ENCODE measurements around the gene ARHGEF12. TPM values are rescaled to one million over a fixed set of nuclear protein-coding genes. Genes with fewer than 3 reads are reported as not detected.
A peak's percentile ranks its signal among the peaks of the same experiment; 100 is the strongest.

Gene ARHGEF12
- total and polyA plus RNA-seq, 10 of the 15 experiments (the other 5 are each of a cell fraction or from before 2014, with no cell fraction given), result 2.7 to 40.8 (median 20.9) TPM

DNA sequence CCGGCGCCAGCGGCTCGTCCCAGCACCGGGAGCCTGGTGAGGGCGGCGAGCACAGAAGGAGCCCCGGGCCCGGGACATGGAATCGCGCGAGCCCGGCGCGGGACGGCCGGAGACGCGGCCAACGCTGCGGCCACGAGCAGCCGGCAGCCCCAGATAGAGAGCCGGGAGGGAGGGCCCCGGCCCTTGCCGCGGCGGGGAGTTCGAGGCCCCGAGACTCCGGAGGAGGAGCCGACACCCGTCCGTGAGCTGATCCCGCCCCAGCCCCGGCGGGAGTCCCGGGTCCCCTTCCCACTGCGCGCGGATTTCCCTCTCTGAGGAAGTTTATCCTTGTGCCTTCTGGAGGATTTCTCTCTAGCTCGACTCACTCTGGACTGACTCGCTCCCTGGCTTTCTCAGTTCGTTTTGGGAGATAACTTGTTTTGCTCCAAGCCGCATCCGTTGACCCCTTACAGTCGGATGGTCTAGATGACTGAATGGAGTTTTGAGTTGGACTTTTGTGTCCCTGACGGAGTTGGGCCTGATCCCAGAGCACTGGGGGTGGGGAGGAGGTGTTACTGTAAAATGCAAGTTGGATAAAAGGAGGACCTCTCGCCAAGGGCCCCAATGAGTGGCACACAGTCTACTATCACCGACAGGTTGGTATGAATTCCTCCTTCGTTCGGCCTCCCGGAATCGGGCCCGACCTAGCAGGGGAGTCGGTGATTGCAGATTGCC is 585 bp downstream of the ARHGEF12 start (continued):
- TF ChIP-seq, protein P1, sequence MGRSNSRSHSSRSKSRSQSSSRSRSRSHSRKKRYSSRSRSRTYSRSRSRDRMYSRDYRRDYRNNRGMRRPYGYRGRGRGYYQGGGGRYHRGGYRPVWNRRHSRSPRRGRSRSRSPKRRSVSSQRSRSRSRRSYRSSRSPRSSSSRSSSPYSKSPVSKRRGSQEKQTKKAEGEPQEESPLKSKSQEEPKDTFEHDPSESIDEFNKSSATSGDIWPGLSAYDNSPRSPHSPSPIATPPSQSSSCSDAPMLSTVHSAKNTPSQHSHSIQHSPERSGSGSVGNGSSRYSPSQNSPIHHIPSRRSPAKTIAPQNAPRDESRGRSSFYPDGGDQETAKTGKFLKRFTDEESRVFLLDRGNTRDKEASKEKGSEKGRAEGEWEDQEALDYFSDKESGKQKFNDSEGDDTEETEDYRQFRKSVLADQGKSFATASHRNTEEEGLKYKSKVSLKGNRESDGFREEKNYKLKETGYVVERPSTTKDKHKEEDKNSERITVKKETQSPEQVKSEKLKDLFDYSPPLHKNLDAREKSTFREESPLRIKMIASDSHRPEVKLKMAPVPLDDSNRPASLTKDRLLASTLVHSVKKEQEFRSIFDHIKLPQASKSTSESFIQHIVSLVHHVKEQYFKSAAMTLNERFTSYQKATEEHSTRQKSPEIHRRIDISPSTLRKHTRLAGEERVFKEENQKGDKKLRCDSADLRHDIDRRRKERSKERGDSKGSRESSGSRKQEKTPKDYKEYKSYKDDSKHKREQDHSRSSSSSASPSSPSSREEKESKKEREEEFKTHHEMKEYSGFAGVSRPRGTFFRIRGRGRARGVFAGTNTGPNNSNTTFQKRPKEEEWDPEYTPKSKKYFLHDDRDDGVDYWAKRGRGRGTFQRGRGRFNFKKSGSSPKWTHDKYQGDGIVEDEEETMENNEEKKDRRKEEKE (IDR thresholded peaks at IDR 0.05), result no peak
- TF ChIP-seq ASH2L (IDR thresholded peaks at IDR 0.05; ENCODE audit: borderline replicate concordance, low read depth), result no peak
- TF ChIP-seq, protein P2, sequence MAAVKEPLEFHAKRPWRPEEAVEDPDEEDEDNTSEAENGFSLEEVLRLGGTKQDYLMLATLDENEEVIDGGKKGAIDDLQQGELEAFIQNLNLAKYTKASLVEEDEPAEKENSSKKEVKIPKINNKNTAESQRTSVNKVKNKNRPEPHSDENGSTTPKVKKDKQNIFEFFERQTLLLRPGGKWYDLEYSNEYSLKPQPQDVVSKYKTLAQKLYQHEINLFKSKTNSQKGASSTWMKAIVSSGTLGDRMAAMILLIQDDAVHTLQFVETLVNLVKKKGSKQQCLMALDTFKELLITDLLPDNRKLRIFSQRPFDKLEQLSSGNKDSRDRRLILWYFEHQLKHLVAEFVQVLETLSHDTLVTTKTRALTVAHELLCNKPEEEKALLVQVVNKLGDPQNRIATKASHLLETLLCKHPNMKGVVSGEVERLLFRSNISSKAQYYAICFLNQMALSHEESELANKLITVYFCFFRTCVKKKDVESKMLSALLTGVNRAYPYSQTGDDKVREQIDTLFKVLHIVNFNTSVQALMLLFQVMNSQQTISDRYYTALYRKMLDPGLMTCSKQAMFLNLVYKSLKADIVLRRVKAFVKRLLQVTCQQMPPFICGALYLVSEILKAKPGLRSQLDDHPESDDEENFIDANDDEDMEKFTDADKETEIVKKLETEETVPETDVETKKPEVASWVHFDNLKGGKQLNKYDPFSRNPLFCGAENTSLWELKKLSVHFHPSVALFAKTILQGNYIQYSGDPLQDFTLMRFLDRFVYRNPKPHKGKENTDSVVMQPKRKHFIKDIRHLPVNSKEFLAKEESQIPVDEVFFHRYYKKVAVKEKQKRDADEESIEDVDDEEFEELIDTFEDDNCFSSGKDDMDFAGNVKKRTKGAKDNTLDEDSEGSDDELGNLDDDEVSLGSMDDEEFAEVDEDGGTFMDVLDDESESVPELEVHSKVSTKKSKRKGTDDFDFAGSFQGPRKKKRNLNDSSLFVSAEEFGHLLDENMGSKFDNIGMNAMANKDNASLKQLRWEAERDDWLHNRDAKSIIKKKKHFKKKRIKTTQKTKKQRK (IDR thresholded peaks at IDR 0.05; ENCODE audit: low read depth, low read length), result no peak
- no peak for TF ChIP-seq ZZZ3 (IDR thresholded peaks at IDR 0.05; ENCODE audit: control insufficient read depth, insufficient read length, low read depth)
- TF ChIP-seq HDGF (IDR thresholded peaks at IDR 0.05), result no peak
- no peak for TF ChIP-seq EP300 (IDR thresholded peaks at IDR 0.05; ENCODE audit: borderline replicate concordance in 1 of 2, control insufficient read depth in 1 of 2, low read depth in 2 of 2, low read length in 2 of 2)
- no peak; the same call in 1 of the 2 replicates for TF ChIP-seq PML (IDR thresholded peaks at IDR 0.05; ENCODE audit: low read length)
- no peak for TF ChIP-seq ZNF274 (IDR thresholded peaks at IDR 0.05; ENCODE audit: insufficient read depth, insufficient read length)
- TF ChIP-seq IRF4 (IDR thresholded peaks at IDR 0.05; ENCODE audit: low read depth, low read length), result no peak
- TF ChIP-seq ZSCAN29 (IDR thresholded peaks at IDR 0.05), result no peak
- TF ChIP-seq EGR1 (IDR thresholded peaks at IDR 0.05; ENCODE audit: borderline replicate concordance in 1 of 2, low read depth in 2 of 2, low read length in 2 of 2), result no peak
- 0 out of 2 replicates have a peak, but pooled peaks have one; percentile 3 for TF ChIP-seq TCF12 (IDR thresholded peaks at IDR 0.05; ENCODE audit: low read depth, low read length)
- TF ChIP-seq, protein P3, sequence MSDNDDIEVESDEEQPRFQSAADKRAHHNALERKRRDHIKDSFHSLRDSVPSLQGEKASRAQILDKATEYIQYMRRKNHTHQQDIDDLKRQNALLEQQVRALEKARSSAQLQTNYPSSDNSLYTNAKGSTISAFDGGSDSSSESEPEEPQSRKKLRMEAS (IDR thresholded peaks at IDR 0.05; ENCODE audit: low read depth, low read length), result no peak
- TF ChIP-seq TAF1 (IDR thresholded peaks at IDR 0.05; ENCODE audit: borderline replicate concordance, low read depth, low read length), result no peak
- TF ChIP-seq, protein P4, sequence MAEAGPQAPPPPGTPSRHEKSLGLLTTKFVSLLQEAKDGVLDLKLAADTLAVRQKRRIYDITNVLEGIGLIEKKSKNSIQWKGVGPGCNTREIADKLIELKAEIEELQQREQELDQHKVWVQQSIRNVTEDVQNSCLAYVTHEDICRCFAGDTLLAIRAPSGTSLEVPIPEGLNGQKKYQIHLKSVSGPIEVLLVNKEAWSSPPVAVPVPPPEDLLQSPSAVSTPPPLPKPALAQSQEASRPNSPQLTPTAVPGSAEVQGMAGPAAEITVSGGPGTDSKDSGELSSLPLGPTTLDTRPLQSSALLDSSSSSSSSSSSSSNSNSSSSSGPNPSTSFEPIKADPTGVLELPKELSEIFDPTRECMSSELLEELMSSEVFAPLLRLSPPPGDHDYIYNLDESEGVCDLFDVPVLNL (IDR thresholded peaks at IDR 0.05; ENCODE audit: low read depth, low read length), result no peak
- TF ChIP-seq, protein P5, sequence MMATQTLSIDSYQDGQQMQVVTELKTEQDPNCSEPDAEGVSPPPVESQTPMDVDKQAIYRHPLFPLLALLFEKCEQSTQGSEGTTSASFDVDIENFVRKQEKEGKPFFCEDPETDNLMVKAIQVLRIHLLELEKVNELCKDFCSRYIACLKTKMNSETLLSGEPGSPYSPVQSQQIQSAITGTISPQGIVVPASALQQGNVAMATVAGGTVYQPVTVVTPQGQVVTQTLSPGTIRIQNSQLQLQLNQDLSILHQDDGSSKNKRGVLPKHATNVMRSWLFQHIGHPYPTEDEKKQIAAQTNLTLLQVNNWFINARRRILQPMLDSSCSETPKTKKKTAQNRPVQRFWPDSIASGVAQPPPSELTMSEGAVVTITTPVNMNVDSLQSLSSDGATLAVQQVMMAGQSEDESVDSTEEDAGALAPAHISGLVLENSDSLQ (IDR thresholded peaks at IDR 0.05), result 0 out of 2 replicates have a peak, but pooled peaks have one; percentile 28
- TF ChIP-seq MEF2A (IDR thresholded peaks at IDR 0.05; ENCODE audit: insufficient read depth, low read depth, low read length), result no peak
- no peak for TF ChIP-seq BMI1 (IDR thresholded peaks at IDR 0.05; ENCODE audit: borderline replicate concordance)
- TF ChIP-seq POU2F2 (IDR thresholded peaks at IDR 0.05; ENCODE audit: borderline replicate concordance, low read depth, low read length), result no peak
